NT2/D1 (cell line): ENCODE measurements around the gene RNF14.

Experiments used
- DNase-seq: peaks from one replicate; pipeline ENCODE4 v3.0.0-alpha.2; 2011; ENCODE audit warnings: low read depth, low spot score
- H3K27me3 ChIP-seq: 2 replicates; pipeline ENCODE4 v1.6.0; 2011; ENCODE audit warnings: mild to moderate bottlenecking; ENCODE audit not compliant: insufficient read length, insufficient read depth
- H3K36me3 ChIP-seq: 2 replicates; pipeline ENCODE4 v1.6.1; 2011; ENCODE audit warnings: mild to moderate bottlenecking, low read length, mixed read lengths; ENCODE audit not compliant: insufficient read depth, insufficient read length
- H3K4me1 ChIP-seq: 2 replicates; pipeline ENCODE4 v1.5.1; 2011; ENCODE audit not compliant: insufficient read depth, insufficient read length
- H3K4me3 ChIP-seq: 2 replicates; pipeline ENCODE4 v1.5.1; 2011; ENCODE audit warnings: low read depth; ENCODE audit not compliant: insufficient read length
- H3K9ac ChIP-seq: 2 replicates; pipeline ENCODE4 v1.6.0; 2011; ENCODE audit warnings: low read depth; ENCODE audit not compliant: insufficient read length
- H3K9me3 ChIP-seq: 2 replicates; pipeline ENCODE4 v1.5.1; 2011; ENCODE audit warnings: mild to moderate bottlenecking, low read length; ENCODE audit not compliant: insufficient read depth
- SUZ12 ChIP-seq: IDR thresholded peaks from 2 replicates; pipeline ENCODE4 v1.6.1; 2011; ENCODE audit not compliant: insufficient read length, insufficient read depth; ENCODE audit errors: extremely low read depth
- YY1 ChIP-seq: IDR thresholded peaks from 2 replicates; pipeline ENCODE4 v1.6.1; 2011; ENCODE audit not compliant: insufficient read length, insufficient read depth
- ZNF274 ChIP-seq: IDR thresholded peaks from 2 replicates; pipeline ENCODE4 v1.6.1; 2011; ENCODE audit warnings: mild to moderate bottlenecking, low read depth, low read length

RNF14 gene

GRCh38 chr5:141941307-141941706, 27.6 kb upstream of the RNF14 start:
- TF ChIP-seq YY1 = no peak
- no peak for TF ChIP-seq ZNF274
- TF ChIP-seq SUZ12 = no peak
- DNase-seq = no peak

GRCh38 chr5:141941779-141942178, 27.1 kb upstream of the RNF14 start:
- H3K27me3 ChIP-seq = no peaks in the 10 kb centered on the region
- peaks cover 9% of the 10 kb centered on the region for H3K4me1 ChIP-seq
- peaks cover 41% of the 10 kb centered on the region for H3K36me3 ChIP-seq
- H3K9ac ChIP-seq = no peak overlapping the region
- DNase-seq = no peak
- no peak for TF ChIP-seq YY1
- TF ChIP-seq SUZ12 = no peak
- no peak for TF ChIP-seq ZNF274
- no peaks in the 10 kb centered on the region for H3K9me3 ChIP-seq
- H3K4me3 ChIP-seq = no peak overlapping the region

More at GRCh38 chr5:141941307-141941706, 27.6 kb upstream of the RNF14 start:
- Histone ChIP-seq H3K27me3 (no peaks in the 10 kb centered on the region), H3K4me1 (peaks cover 9% of the 10 kb centered on the region), H3K9me3 (no peaks in the 10 kb centered on the region), H3K9ac (no peak overlapping the region), H3K36me3 (peaks cover 45% of the 10 kb centered on the region), H3K4me3 (no peak overlapping the region)

GRCh38 chr5:141942185-141942857, 26.6 kb upstream of the RNF14 start:
- TF ChIP-seq YY1 (no peak), SUZ12 (no peak), ZNF274 (no peak)

GRCh38 chr5:141944076-141944475, 24.8 kb upstream of the RNF14 start:
- Histone ChIP-seq H3K36me3 (peaks cover 24% of the 10 kb centered on the region), H3K27me3 (no peaks in the 10 kb centered on the region), H3K4me1 (peaks cover 9% of the 10 kb centered on the region), H3K9me3 (no peaks in the 10 kb centered on the region), H3K9ac (no peak overlapping the region), H3K4me3 (no peak overlapping the region)
- TF ChIP-seq SUZ12 = no peak
- no peak for TF ChIP-seq YY1
- no peak for TF ChIP-seq ZNF274
- DNase-seq = no peak

More at GRCh38 chr5:141942185-141942857, 26.6 kb upstream of the RNF14 start:
- Histone ChIP-seq H3K27me3 (no peaks in the 10 kb centered on the region), H3K9ac (no peak overlapping the region), H3K4me3 (no peak overlapping the region), H3K36me3 (peaks cover 36% of the 10 kb centered on the region), H3K4me1 (peaks cover 9% of the 10 kb centered on the region), H3K9me3 (no peaks in the 10 kb centered on the region)
- DNase-seq = no peak

- H3K4me1 ChIP-seq = peaks cover 9% of the 10 kb centered on the region
- H3K9me3 ChIP-seq = no peaks in the 10 kb centered on the region
- H3K27me3 ChIP-seq = no peaks in the 10 kb centered on the region
- no peak for TF ChIP-seq ZNF274
- TF ChIP-seq SUZ12 = no peak
- TF ChIP-seq YY1 = no peak
- H3K36me3 ChIP-seq = peaks cover 9% of the 10 kb centered on the region
- no peak for DNase-seq
- no peak overlapping the region for H3K4me3 ChIP-seq
- H3K9ac ChIP-seq = no peak overlapping the region
Measured at GRCh38 chr5:141945511-141946051, 23.3 kb upstream of the RNF14 start.

GRCh38 chr5:141947316-141947715, 21.6 kb upstream of the RNF14 start:
- no peak for DNase-seq
- peaks cover 9% of the 10 kb centered on the region for H3K4me1 ChIP-seq
- no peak overlapping the region for H3K4me3 ChIP-seq
- TF ChIP-seq YY1 (no peak), SUZ12 (no peak), ZNF274 (no peak)
- H3K36me3 ChIP-seq = no peaks in the 10 kb centered on the region
- no peaks in the 10 kb centered on the region for H3K9me3 ChIP-seq
- no peaks in the 10 kb centered on the region for H3K27me3 ChIP-seq
- H3K9ac ChIP-seq = no peak overlapping the region

- no peak overlapping the region for H3K9ac ChIP-seq
- TF ChIP-seq SUZ12 (no peak), ZNF274 (no peak), YY1 (no peak)
- H3K9me3 ChIP-seq = no peaks in the 10 kb centered on the region
Measured at GRCh38 chr5:141948812-141949211, 20.1 kb upstream of the RNF14 start.

More at GRCh38 chr5:141948812-141949211, 20.1 kb upstream of the RNF14 start:
- H3K4me1 ChIP-seq = peaks cover 9% of the 10 kb centered on the region
- no peaks in the 10 kb centered on the region for H3K27me3 ChIP-seq
- H3K36me3 ChIP-seq = no peaks in the 10 kb centered on the region
- no peak for DNase-seq
- no peak overlapping the region for H3K4me3 ChIP-seq
